IMR-90 (cell line): ENCODE data around the gene HCFC1.

Experiments used
- CEBPB ChIP-seq: IDR thresholded peaks from 2 replicates; pipeline ENCODE4 v1.6.1; 2012; ENCODE audit warnings: low read depth, low read length, improper control_type of control experiment
- RAD21 ChIP-seq: IDR thresholded peaks from 2 replicates; pipeline ENCODE4 v1.6.1; 2012; ENCODE audit warnings: low read length, improper control_type of control experiment
- RCOR1 ChIP-seq: IDR thresholded peaks from 2 replicates; pipeline ENCODE4 v1.6.1; 2012; ENCODE audit warnings: mild to moderate bottlenecking, low read length, improper control_type of control experiment; ENCODE audit not compliant: insufficient replicate concordance
- TF ChIP-seq, protein P1 (sequence below): conservative IDR thresholded peaks from 2 replicates; pipeline ENCODE4 v1.5.1; 2012; ENCODE audit warnings: mild to moderate bottlenecking, low read depth, low read length, improper control_type of control experiment

DNA sequence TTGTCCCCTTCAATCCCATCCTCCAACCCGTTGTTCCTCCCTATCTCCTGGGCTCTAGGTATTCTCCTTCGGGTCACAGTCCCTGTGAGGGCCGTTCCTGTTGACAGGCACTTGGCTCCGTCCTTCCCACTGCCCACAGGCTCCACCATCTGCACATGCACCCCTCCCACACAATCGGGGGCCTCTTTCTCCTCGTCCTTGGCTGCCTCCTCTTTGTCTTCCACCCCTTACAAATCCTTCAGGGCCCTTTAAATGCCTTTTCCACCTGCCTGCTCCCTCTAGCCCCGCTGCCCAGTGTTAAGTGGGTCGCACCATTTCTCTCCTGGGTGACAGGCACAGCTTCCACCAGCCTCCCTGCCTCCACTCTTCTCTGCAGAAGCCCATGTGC is 69.9 kb downstream of the HCFC1 start:
- TF ChIP-seq CEBPB (no peak), RCOR1 (no peak), RAD21 (no peak)
- TF ChIP-seq, protein P1, sequence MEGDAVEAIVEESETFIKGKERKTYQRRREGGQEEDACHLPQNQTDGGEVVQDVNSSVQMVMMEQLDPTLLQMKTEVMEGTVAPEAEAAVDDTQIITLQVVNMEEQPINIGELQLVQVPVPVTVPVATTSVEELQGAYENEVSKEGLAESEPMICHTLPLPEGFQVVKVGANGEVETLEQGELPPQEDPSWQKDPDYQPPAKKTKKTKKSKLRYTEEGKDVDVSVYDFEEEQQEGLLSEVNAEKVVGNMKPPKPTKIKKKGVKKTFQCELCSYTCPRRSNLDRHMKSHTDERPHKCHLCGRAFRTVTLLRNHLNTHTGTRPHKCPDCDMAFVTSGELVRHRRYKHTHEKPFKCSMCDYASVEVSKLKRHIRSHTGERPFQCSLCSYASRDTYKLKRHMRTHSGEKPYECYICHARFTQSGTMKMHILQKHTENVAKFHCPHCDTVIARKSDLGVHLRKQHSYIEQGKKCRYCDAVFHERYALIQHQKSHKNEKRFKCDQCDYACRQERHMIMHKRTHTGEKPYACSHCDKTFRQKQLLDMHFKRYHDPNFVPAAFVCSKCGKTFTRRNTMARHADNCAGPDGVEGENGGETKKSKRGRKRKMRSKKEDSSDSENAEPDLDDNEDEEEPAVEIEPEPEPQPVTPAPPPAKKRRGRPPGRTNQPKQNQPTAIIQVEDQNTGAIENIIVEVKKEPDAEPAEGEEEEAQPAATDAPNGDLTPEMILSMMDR, result no peak
